Keratinocyte (primary cell): Measurements from ENCODE around the gene UCHL1. TPM values are rescaled to one million over a fixed set of nuclear protein-coding genes. Genes with fewer than 3 reads are reported as not detected.

ENCODE experiments used
- DNase-seq: peaks from one replicate; pipeline ENCODE4 v3.0.0-alpha.2; 2011; ENCODE audit warnings: low read depth, missing footprints, low spot score
- FAIRE-seq: peaks from 2 replicates; lab custom pipeline; 2011; peaks lifted over from hg19 to GRCh38; lab: Jason Lieb, UNC
- H2AFZ ChIP-seq: 2 replicates; pipeline ENCODE4 v1.6.0; 2012; ENCODE audit warnings: low read length, control low read depth, inconsistent platforms; ENCODE audit not compliant: control insufficient read depth
- H3K27ac ChIP-seq: 2 replicates; pipeline ENCODE4 v1.5.1; 2011; ENCODE audit warnings: low read length; ENCODE audit not compliant: control insufficient read depth, insufficient read depth
- H3K27me3 ChIP-seq: 3 replicates; pipeline ENCODE4 v1.6.0; 2011; ENCODE audit warnings: low read length; ENCODE audit not compliant: control insufficient read depth, insufficient read depth; ENCODE audit errors: extremely low read depth
- H3K36me3 ChIP-seq, 2 experiments: 2 replicates in 1 of 2; 3 replicates in 1 of 2; pipeline ENCODE4 v1.5.1; 2011; ENCODE audit warnings: low read length in 2 of 2, mild to moderate bottlenecking in 1 of 2; ENCODE audit not compliant: control insufficient read depth in 2 of 2, insufficient read depth in 2 of 2; ENCODE audit errors: extremely low read depth in 1 of 2
- H3K4me1 ChIP-seq: 3 replicates; pipeline ENCODE4 v1.5.1; 2011; ENCODE audit warnings: low read length; ENCODE audit not compliant: control insufficient read depth, insufficient read depth; ENCODE audit errors: extremely low read depth
- H3K4me2 ChIP-seq: 3 replicates; pipeline ENCODE4 v1.6.0; 2011; ENCODE audit warnings: low read depth, low read length; ENCODE audit not compliant: control insufficient read depth, insufficient read depth; ENCODE audit errors: extremely low read depth
- H3K4me3 ChIP-seq, 3 experiments: fragments of 200-600 bp in 1 of 3; sonication (generic) in 1 of 3; 2 replicates in 2 of 3; 3 replicates in 1 of 3; pipeline ENCODE4 v1.5.1; 2011 to 2016; ENCODE audit warnings: low read length in 3 of 3, mild to moderate bottlenecking in 3 of 3, control low read depth in 2 of 3, inconsistent platforms in 1 of 3, low read depth in 1 of 3, mixed read lengths in 1 of 3, mixed run types in 1 of 3, moderate library complexity in 1 of 3; ENCODE audit not compliant: control insufficient read depth in 2 of 3, insufficient read depth in 2 of 3; ENCODE audit errors: extremely low read depth in 1 of 3
- H3K79me2 ChIP-seq: 2 replicates; pipeline ENCODE4 v1.6.0; 2012; ENCODE audit warnings: low read length; ENCODE audit not compliant: control insufficient read depth, insufficient read depth
- H3K9ac ChIP-seq: 3 replicates; pipeline ENCODE4 v1.6.0; 2011; ENCODE audit warnings: low read length; ENCODE audit not compliant: control insufficient read depth, insufficient read depth; ENCODE audit errors: extremely low read depth
- H3K9me1 ChIP-seq: 3 replicates; pipeline ENCODE4 v1.6.0; 2011; ENCODE audit warnings: low read length; ENCODE audit not compliant: control insufficient read depth, insufficient read depth; ENCODE audit errors: extremely low read depth
- H3K9me3 ChIP-seq: 2 replicates; pipeline ENCODE4 v1.5.1; 2012; ENCODE audit warnings: low read depth, low read length; ENCODE audit not compliant: control insufficient read depth
- H4K20me1 ChIP-seq: 3 replicates; pipeline ENCODE4 v1.6.0; 2011; ENCODE audit warnings: low read length; ENCODE audit not compliant: control insufficient read depth, insufficient read depth; ENCODE audit errors: extremely low read depth
- EZH2 ChIP-seq: IDR thresholded peaks from one replicate; pipeline ENCODE4 v1.6.1; 2012; ENCODE audit warnings: inconsistent platforms, mild to moderate bottlenecking, low read length, moderate library complexity
- dilution Hi-C: fragments of 300-500 bp; cut with MboI; formaldehyde crosslinking; loops from one replicate; pipeline ENCODE4 v1.7.0; 2020; ENCODE audit warnings: low sequenced_read_pairs; ENCODE audit not compliant: extremely low pct_ligation_motif_present
- polyA plus RNA-seq, 5 experiments: library from polyadenylated mRNA; depleted of rRNA in 3 of 5; stranded (reverse) in 3 of 5; stranded (forward) in 1 of 5; unstranded in 1 of 5; fragments of >200 nt; gene quantifications; 1 replicate in 1 of 5; 2 replicates in 3 of 5; 3 replicates in 1 of 5; pipeline versions ENCODE4 v1.2.1 to v1.2.3, GENCODE V29; 2011 to 2012; ENCODE audit warnings: missing spikeins in 2 of 5, low read depth in 1 of 5, low replicate concordance in 1 of 5
- TF ChIP-seq, protein P1 (sequence below), 3 experiments: IDR thresholded peaks in 1 of 3; conservative IDR thresholded peaks in 1 of 3; optimal IDR thresholded peaks in 1 of 3; 2 replicates in 2 of 3; 3 replicates in 1 of 3; pipeline versions ENCODE3 to v1.5.1; 2011; ENCODE audit warnings: low read length in 3 of 3, mild to moderate bottlenecking in 3 of 3, moderate library complexity in 2 of 3, control low read depth in 1 of 3, inconsistent platforms in 1 of 3; ENCODE audit not compliant: insufficient read depth in 2 of 3; ENCODE audit errors: extremely low read depth in 1 of 3

UCHL1 gene
- polyA plus RNA-seq, 1 donor (not counting 4 experiments of a cell fraction or from before 2014, with no cell fraction given): 3.0 TPM

DNA sequence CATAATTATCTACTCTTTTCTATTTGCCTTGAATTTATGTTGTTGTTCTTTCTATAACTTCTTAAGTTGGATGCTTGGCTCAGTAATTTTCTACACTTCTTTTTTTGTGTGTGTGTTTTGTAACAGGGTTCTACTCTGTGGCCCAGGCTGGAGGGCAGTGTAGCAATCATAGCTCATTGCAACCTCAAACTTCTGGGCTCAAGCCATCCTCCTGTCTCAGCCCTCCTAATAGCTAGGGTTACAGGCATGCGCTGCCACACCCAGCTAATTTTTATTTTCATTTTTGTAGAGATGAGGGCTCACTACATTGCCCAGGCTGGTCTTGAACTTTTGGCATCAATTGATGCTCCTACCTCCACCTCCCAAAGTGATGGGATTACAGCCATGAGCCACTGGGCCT, 20.7 kb upstream of the UCHL1 start:
- dilution Hi-C loops: no loop called here
- H3K36me3 ChIP-seq: no peaks in the 10 kb centered on the region
- no peaks in the 10 kb centered on the region for H3K9me3 ChIP-seq
- H4K20me1 ChIP-seq: no peaks in the 10 kb centered on the region
- H3K27me3 ChIP-seq: no peaks in the 10 kb centered on the region
- no peak for DNase-seq
- no peak overlapping the region for H2AFZ ChIP-seq
- FAIRE-seq: no peak
- no peak overlapping the region for H3K4me3 ChIP-seq
- H3K9me1 ChIP-seq: no peaks in the 10 kb centered on the region
- no peak overlapping the region for H3K4me2 ChIP-seq
- no peak overlapping the region for H3K27ac ChIP-seq
- no peaks in the 10 kb centered on the region for H3K79me2 ChIP-seq
- no peak overlapping the region for H3K9ac ChIP-seq
- H3K4me1 ChIP-seq: no peaks in the 10 kb centered on the region
- TF ChIP-seq EZH2: no peak
- TF ChIP-seq, protein P1, sequence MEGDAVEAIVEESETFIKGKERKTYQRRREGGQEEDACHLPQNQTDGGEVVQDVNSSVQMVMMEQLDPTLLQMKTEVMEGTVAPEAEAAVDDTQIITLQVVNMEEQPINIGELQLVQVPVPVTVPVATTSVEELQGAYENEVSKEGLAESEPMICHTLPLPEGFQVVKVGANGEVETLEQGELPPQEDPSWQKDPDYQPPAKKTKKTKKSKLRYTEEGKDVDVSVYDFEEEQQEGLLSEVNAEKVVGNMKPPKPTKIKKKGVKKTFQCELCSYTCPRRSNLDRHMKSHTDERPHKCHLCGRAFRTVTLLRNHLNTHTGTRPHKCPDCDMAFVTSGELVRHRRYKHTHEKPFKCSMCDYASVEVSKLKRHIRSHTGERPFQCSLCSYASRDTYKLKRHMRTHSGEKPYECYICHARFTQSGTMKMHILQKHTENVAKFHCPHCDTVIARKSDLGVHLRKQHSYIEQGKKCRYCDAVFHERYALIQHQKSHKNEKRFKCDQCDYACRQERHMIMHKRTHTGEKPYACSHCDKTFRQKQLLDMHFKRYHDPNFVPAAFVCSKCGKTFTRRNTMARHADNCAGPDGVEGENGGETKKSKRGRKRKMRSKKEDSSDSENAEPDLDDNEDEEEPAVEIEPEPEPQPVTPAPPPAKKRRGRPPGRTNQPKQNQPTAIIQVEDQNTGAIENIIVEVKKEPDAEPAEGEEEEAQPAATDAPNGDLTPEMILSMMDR (optimal IDR thresholded peaks at IDR 0.05 in 1 of 3, IDR thresholded peaks at IDR 0.05 in 1 of 3, conservative IDR thresholded peaks at IDR 0.05 in 1 of 3; ENCODE audit: extremely low read depth in 1 of 3, insufficient read depth in 2 of 3, low read length in 3 of 3): no peak

DNA sequence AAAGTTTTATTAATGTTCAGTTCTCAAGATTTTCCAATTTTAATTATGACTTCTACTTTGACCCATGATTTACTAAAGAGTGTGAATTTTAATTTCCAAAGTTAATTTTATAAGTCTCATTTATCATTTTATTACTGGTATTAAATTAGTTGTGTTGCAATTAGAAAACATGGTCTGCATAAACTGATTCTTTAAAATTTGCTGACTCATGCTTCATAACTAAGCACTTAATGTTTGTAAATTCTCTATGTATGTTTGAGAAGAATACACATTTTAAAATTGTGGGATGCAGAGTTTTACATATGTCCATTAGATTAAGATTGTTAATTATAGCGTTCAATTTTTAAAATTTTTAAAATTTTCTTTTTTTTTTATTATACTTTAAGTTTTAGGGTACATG, 20.2 kb upstream of the UCHL1 start:
- Histone ChIP-seq H3K79me2 (no peaks in the 10 kb centered on the region), H3K36me3 (no peaks in the 10 kb centered on the region), H3K4me2 (no peak overlapping the region), H3K9ac (no peak overlapping the region), H3K27me3 (no peaks in the 10 kb centered on the region), H3K4me1 (no peaks in the 10 kb centered on the region), H3K9me1 (no peaks in the 10 kb centered on the region), H4K20me1 (no peaks in the 10 kb centered on the region), H2AFZ (no peak overlapping the region), H3K27ac (no peak overlapping the region), H3K4me3 (no peak overlapping the region), H3K9me3 (no peaks in the 10 kb centered on the region)
- DNase-seq: no peak
- FAIRE-seq: no peak
- dilution Hi-C loops: no loop called here
- TF ChIP-seq EZH2: no peak
- TF ChIP-seq, protein P1 (optimal IDR thresholded peaks at IDR 0.05 in 1 of 3, IDR thresholded peaks at IDR 0.05 in 1 of 3, conservative IDR thresholded peaks at IDR 0.05 in 1 of 3; ENCODE audit: extremely low read depth in 1 of 3, insufficient read depth in 2 of 3, low read length in 3 of 3): no peak
